Measurements from ENCODE around the gene ZBTB24. TPM values are rescaled to one million over a fixed set of nuclear protein-coding genes. Genes with fewer than 3 reads are reported as not detected.

Gene ZBTB24
- total and polyA plus RNA-seq, 4 donors = 2.9 to 13.9 (median 6.0) TPM

- Histone ChIP-seq H3K36me3 (ENCODE audit: control insufficient read depth in 4 of 4, insufficient read depth in 4 of 4, low read length in 4 of 4) (peaks cover 0 to 23% (median 15%) of the 10 kb centered on the region in 4 donors), H3K4me1 (ENCODE audit: control insufficient read depth in 5 of 5, insufficient read depth in 5 of 5, low read length in 5 of 5) (peaks cover 5 to 20% (median 7%) of the 10 kb centered on the region in 5 donors), H3K9ac (ENCODE audit: insufficient read depth in 1 of 2, low read length in 2 of 2) (no peak overlapping the region), H3K9me3 (ENCODE audit: control insufficient read depth in 4 of 4, insufficient read depth in 3 of 4, low read length in 3 of 4) (no peaks in the 10 kb centered on the region), H3K4me3 (no peak overlapping the region), H3K27ac (ENCODE audit: low read depth in 1 of 2, low read length in 1 of 2) (no peak overlapping the region), H3K27me3 (ENCODE audit: control insufficient read depth in 3 of 3, insufficient read depth in 3 of 3, low read length in 2 of 3) (no peaks in the 10 kb centered on the region)
- DNase-seq = no peak
- no peak for TF ChIP-seq CTCF (IDR thresholded peaks at IDR 0.05; ENCODE audit: control extremely low read depth, extremely low read depth)
- 89 to 92% methylated on average over 9 of the region's 9 CpGs for WGBS, 2 donors
- ATAC-seq (ENCODE audit: insufficient read depth, low FRiP score) = no peak
Measured at GRCh38 chr6:109452181-109452580, 30.8 kb downstream of the ZBTB24 start.

DNA sequence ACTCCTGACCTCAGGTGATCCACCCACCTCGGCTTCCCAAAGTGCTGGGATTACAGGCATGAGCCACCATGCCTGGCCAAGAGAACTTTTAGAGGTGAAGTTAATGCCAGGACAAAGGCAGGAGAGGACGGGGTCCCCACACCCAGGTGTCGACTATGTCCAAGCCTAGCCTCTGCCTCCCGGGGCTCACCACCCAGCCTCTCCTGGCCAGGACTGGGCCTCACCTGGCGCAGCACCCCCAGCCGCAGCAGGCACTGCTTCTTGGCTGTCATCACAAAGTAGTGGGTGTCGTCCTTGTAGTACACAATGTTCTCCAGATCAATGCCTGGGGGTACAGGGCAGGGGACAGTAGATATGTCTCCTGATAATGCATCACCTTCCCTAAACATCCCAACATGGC lies 31.6 kb downstream of the ZBTB24 start:
- Histone ChIP-seq H3K4me1 (ENCODE audit: control insufficient read depth in 5 of 5, insufficient read depth in 5 of 5, low read length in 5 of 5) (peaks cover 2 to 12% (median 4%) of the 10 kb centered on the region in 5 donors), H3K9ac (ENCODE audit: insufficient read depth in 1 of 2, low read length in 2 of 2) (no peak overlapping the region), H3K9me3 (ENCODE audit: control insufficient read depth in 4 of 4, insufficient read depth in 3 of 4, low read length in 3 of 4) (no peaks in the 10 kb centered on the region), H3K4me3 (no peak overlapping the region), H3K36me3 (ENCODE audit: control insufficient read depth in 4 of 4, insufficient read depth in 4 of 4, low read length in 4 of 4) (peaks cover 0 to 28% (median 20%) of the 10 kb centered on the region in 4 donors), H3K27me3 (ENCODE audit: control insufficient read depth in 3 of 3, insufficient read depth in 3 of 3, low read length in 2 of 3) (no peaks in the 10 kb centered on the region), H3K27ac (ENCODE audit: low read depth in 1 of 2, low read length in 1 of 2) (no peak overlapping the region)
- WGBS, 2 donors = 96% methylated on average over 7 of the region's 7 CpGs
- no peak for DNase-seq
- no peak for TF ChIP-seq CTCF (IDR thresholded peaks at IDR 0.05; ENCODE audit: control extremely low read depth, extremely low read depth)
- no peak for ATAC-seq (ENCODE audit: insufficient read depth, low FRiP score)

DNA sequence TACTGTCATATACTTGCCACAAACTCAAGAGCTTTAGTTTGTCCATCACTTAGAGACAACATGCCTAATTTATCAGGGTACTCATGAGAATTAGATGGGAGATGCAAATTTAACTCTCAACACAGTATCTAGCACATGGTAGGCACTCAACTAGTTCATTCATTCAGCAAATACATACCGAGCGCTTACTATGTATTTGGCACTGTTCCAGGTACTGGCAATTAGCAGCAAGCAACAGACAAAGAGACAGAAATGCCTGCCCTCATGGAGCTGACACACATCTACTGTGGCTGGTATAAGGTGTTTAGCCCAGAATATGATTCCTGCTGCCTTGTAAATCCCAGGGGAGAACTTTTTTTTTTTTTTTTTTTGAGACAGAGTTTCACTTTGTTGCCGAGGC lies 32.2 kb downstream of the ZBTB24 start:
- Histone ChIP-seq H3K4me1 (ENCODE audit: control insufficient read depth in 5 of 5, insufficient read depth in 5 of 5, low read length in 5 of 5) (peaks cover 0 to 9% (median 3%) of the 10 kb centered on the region in 5 donors), H3K9ac (ENCODE audit: insufficient read depth in 1 of 2, low read length in 2 of 2) (no peak overlapping the region), H3K27me3 (ENCODE audit: control insufficient read depth in 3 of 3, insufficient read depth in 3 of 3, low read length in 2 of 3) (no peaks in the 10 kb centered on the region), H3K27ac (ENCODE audit: low read depth in 1 of 2, low read length in 1 of 2) (no peak overlapping the region), H3K9me3 (ENCODE audit: control insufficient read depth in 4 of 4, insufficient read depth in 3 of 4, low read length in 3 of 4) (no peaks in the 10 kb centered on the region), H3K4me3 (no peak overlapping the region), H3K36me3 (ENCODE audit: control insufficient read depth in 4 of 4, insufficient read depth in 4 of 4, low read length in 4 of 4) (peaks cover 0 to 30% (median 23%) of the 10 kb centered on the region in 4 donors)
- DNase-seq = no peak
- no peak for ATAC-seq (ENCODE audit: insufficient read depth, low FRiP score)
- TF ChIP-seq CTCF (IDR thresholded peaks at IDR 0.05; ENCODE audit: control extremely low read depth, extremely low read depth) = no peak
- 72 to 75% methylated on average over 3 of the region's 3 CpGs for WGBS, 2 donors

All from lung (tissue), 12 donors.